Measurements from ENCODE around the gene TIAM2. TPM values are rescaled to one million over a fixed set of nuclear protein-coding genes. Genes with fewer than 3 reads are reported as not detected.
A peak's percentile ranks its signal among the peaks of the same experiment; 100 is the strongest.
"Not testable (repeated sequence)": the region's sequence is repeated elsewhere in the genome, so short reads cannot be mapped to it uniquely, and the experiment has no call there.

TIAM2 gene
- total and polyA plus RNA-seq, 9 of the 15 experiments (the other 6 are each of a cell fraction or from before 2014, with no cell fraction given): 0.73 to 6.5 (median 4.3) TPM

GRCh38 chr6:155185041-155185440 lies 189.9 kb downstream of the TIAM2 start:
- H3K79me2 ChIP-seq (ENCODE audit: control insufficient read depth, insufficient read depth, low read length); H3K4me1 ChIP-seq (replicated peaks in 1 of 2; ENCODE audit: control insufficient read depth in 2 of 2, insufficient read depth in 2 of 2, low read length in 2 of 2); H3K9me1 ChIP-seq (ENCODE audit: control insufficient read depth, insufficient read depth, low read length); H3K4me2 ChIP-seq (ENCODE audit: insufficient read depth, low read length); H2AFZ ChIP-seq (ENCODE audit: low read depth, low read length); DNase-seq (ENCODE audit: extremely low read depth in 1 of 4, low spot score in 3 of 4); BruUV-seq (replicated peaks); ATAC-seq; H3K4me3 ChIP-seq; H3K27ac ChIP-seq (ENCODE audit: extremely low read depth, low read depth, low read length); H4K20me1 ChIP-seq (replicated peaks; ENCODE audit: control insufficient read depth, insufficient read depth, low read length); H3K9me3 ChIP-seq (replicated peaks; ENCODE audit: control insufficient read depth, insufficient read depth, low read depth, low read length); H3K9ac ChIP-seq (ENCODE audit: insufficient read depth in 1 of 2, low read depth in 2 of 2, low read length in 2 of 2); FAIRE-seq; in situ Hi-C loops (cut with MboI); H3K36me3 ChIP-seq (ENCODE audit: control insufficient read depth, insufficient read depth, low read length): not testable (repeated sequence)
- H3K27me3 ChIP-seq (ENCODE audit: control insufficient read depth in 2 of 2, insufficient read depth in 2 of 2, low read length in 2 of 2): peaks cover 40 to 52% of the 10 kb centered on the region in 2 experiments
- TF ChIP-seq CEBPB (tag; IDR thresholded peaks at IDR 0.05): 0 out of 2 replicates have a peak, but pooled peaks have one; percentile 28
- POLR2A ChIA-PET: interaction anchor here (0.6 kb wide), 1 partner anchor 1575 kb away, joined by 3 read pairs; no protein-coding TSS in a partner anchor
- WGBS (ENCODE audit: insufficient coverage, low coverage, missing lambda C conversion rate): 9% methylated on average over 9 of the region's 9 CpGs
- intact Hi-C loops (cut with micrococcal nuclease): loop anchor here (5.0 kb wide), 1 partner anchor 62 kb away; no protein-coding TSS in a partner anchor
- CTCF ChIA-PET (ENCODE audit: low intra/inter-chr PET ratio): interaction anchor here (1.2 kb wide), 1 partner anchor 11 kb away, joined by 3 read pairs; no protein-coding TSS in a partner anchor

- ChIA-PET CTCF (ENCODE audit: low intra/inter-chr PET ratio) (no interaction called here), POLR2A (interaction anchor here (0.6 kb wide), 1 partner anchor 1575 kb away, joined by 3 read pairs; no protein-coding TSS in a partner anchor)
- no peaks in the 10 kb centered on the region for H3K9me3 ChIP-seq (replicated peaks; ENCODE audit: control insufficient read depth, insufficient read depth, low read depth, low read length)
- peaks cover 42 to 53% of the 10 kb centered on the region in 2 experiments for H3K27me3 ChIP-seq (ENCODE audit: control insufficient read depth in 2 of 2, insufficient read depth in 2 of 2, low read length in 2 of 2)
- H3K4me2 ChIP-seq (ENCODE audit: insufficient read depth, low read length): no peak overlapping the region
- H3K9me1 ChIP-seq (ENCODE audit: control insufficient read depth, insufficient read depth, low read length): no peaks in the 10 kb centered on the region
- no peaks in the 10 kb centered on the region for H3K79me2 ChIP-seq (ENCODE audit: control insufficient read depth, insufficient read depth, low read length)
- DNase-seq (ENCODE audit: extremely low read depth in 1 of 4, low spot score in 3 of 4): no peak
- in situ Hi-C loops (cut with MboI) (no loop called here), intact Hi-C loops (cut with micrococcal nuclease) (loop anchor here (5.0 kb wide), 1 partner anchor 62 kb away; no protein-coding TSS in a partner anchor)
- no peaks in the 10 kb centered on the region for H3K36me3 ChIP-seq (ENCODE audit: control insufficient read depth, insufficient read depth, low read length)
- peak; percentile 37 for ATAC-seq
- FAIRE-seq: no peak
- no peaks in the 10 kb centered on the region for H4K20me1 ChIP-seq (replicated peaks; ENCODE audit: control insufficient read depth, insufficient read depth, low read length)
- no peak overlapping the region for H2AFZ ChIP-seq (ENCODE audit: low read depth, low read length)
- no TSS peak for BruUV-seq (replicated peaks)
- H3K9ac ChIP-seq (ENCODE audit: insufficient read depth in 1 of 2, low read depth in 2 of 2, low read length in 2 of 2): no peak overlapping the region
- no peak overlapping the region for H3K27ac ChIP-seq (ENCODE audit: extremely low read depth, low read depth, low read length)
- no peaks in the 10 kb centered on the region; a peak in 1 of 5 replicates for H3K4me1 ChIP-seq (replicated peaks in 1 of 2; ENCODE audit: control insufficient read depth in 2 of 2, insufficient read depth in 2 of 2, low read length in 2 of 2)
- H3K4me3 ChIP-seq: no peak overlapping the region
- 5% methylated on average over 6 of the region's 6 CpGs for WGBS (ENCODE audit: insufficient coverage, low coverage, missing lambda C conversion rate)
- TF ChIP-seq MCM7 (IDR thresholded peaks at IDR 0.05) (no peak), ZNF436 (CRISPR knock-in tag; IDR thresholded peaks at IDR 0.05) (no peak), RBM22 (IDR thresholded peaks at IDR 0.05; ENCODE audit: low read depth, low read length, poor library complexity, severe bottlenecking) (no peak), KDM1A (IDR thresholded peaks at IDR 0.05) (no peak), HEY1 (CRISPR knock-in tag; IDR thresholded peaks at IDR 0.05; ENCODE audit: borderline replicate concordance) (no peak), ATF7 (IDR thresholded peaks at IDR 0.05) (no peak), PTBP1 (IDR thresholded peaks at IDR 0.05; ENCODE audit: low read depth, low read length) (no peak), MXI1 (IDR thresholded peaks at IDR 0.05; ENCODE audit: low read depth, low read length) (no peak), SMARCB1 (IDR thresholded peaks at IDR 0.05; ENCODE audit: insufficient read length, low read depth) (no peak), ZNF324 (CRISPR knock-in tag; IDR thresholded peaks at IDR 0.05) (no peak), MAFK (IDR thresholded peaks at IDR 0.05; ENCODE audit: low read length) (no peak), KLF6 (CRISPR knock-in tag; IDR thresholded peaks at IDR 0.05; ENCODE audit: borderline replicate concordance) (no peak), MECOM (CRISPR knock-in tag; IDR thresholded peaks at IDR 0.05) (no peak), POLR2B (IDR thresholded peaks at IDR 0.05; ENCODE audit: low read depth, partially characterized antibody) (no peak), IRF9 (tag; IDR thresholded peaks at IDR 0.05) (no peak), EGR1 (conservative IDR thresholded peaks at IDR 0.05) (no peak)
These were observed 190.4 kb downstream of the TIAM2 start for GRCh38 chr6:155185544-155185943.

Measured in K562 (cell line).